ENCODE measurements around the gene PTPRM.

Gene PTPRM

GRCh38 chr18:8130096-8130495 lies 563.0 kb downstream of the PTPRM start:
- no peaks in the 10 kb centered on the region for H3K27me3 ChIP-seq (ENCODE audit: low read length)
- H3K4me2 ChIP-seq (ENCODE audit: low read depth, low read length, poor library complexity, severe bottlenecking): no peak overlapping the region
- no peak overlapping the region for H3K9ac ChIP-seq (ENCODE audit: low read length)
- no peaks in the 10 kb centered on the region for H3K9me2 ChIP-seq (replicated peaks; ENCODE audit: insufficient read depth, low read length)
- no peaks in the 10 kb centered on the region for H3F3A ChIP-seq (ENCODE audit: insufficient read depth)
- H4K20me1 ChIP-seq (ENCODE audit: low read depth, low read length): no peaks in the 10 kb centered on the region
- no peaks in the 10 kb centered on the region for H3K36me3 ChIP-seq (ENCODE audit: low read length)
- H2AFZ ChIP-seq (ENCODE audit: low read depth, low read length, severe bottlenecking): no peak overlapping the region
- no peak overlapping the region for H3K27ac ChIP-seq (ENCODE audit: low read depth, low read length)
- no peaks in the 10 kb centered on the region for H3K9me3 ChIP-seq (ENCODE audit: insufficient read depth, low read length)
- TF ChIP-seq EZH2phosphoT487 (conservative IDR thresholded peaks at IDR 0.05; ENCODE audit: low read length) (no peak), CTCF (IDR thresholded peaks at IDR 0.05; ENCODE audit: insufficient read depth, low read length, poor library complexity, severe bottlenecking) (no peak)
- no peaks in the 10 kb centered on the region for H3K79me2 ChIP-seq (ENCODE audit: insufficient read depth, low read length)
- no peak overlapping the region for H3K4me3 ChIP-seq (ENCODE audit: insufficient read depth, low read length, poor library complexity, severe bottlenecking)

- Histone ChIP-seq H3K4me3 (ENCODE audit: insufficient read depth, low read length, poor library complexity, severe bottlenecking) (no peak overlapping the region), H3K36me3 (ENCODE audit: low read length) (no peaks in the 10 kb centered on the region), H3K9ac (ENCODE audit: low read length) (no peak overlapping the region), H3K9me3 (ENCODE audit: insufficient read depth, low read length) (no peaks in the 10 kb centered on the region), H3K9me2 (replicated peaks; ENCODE audit: insufficient read depth, low read length) (no peaks in the 10 kb centered on the region), H3K79me2 (ENCODE audit: insufficient read depth, low read length) (no peaks in the 10 kb centered on the region), H3K27me3 (ENCODE audit: low read length) (no peaks in the 10 kb centered on the region), H3K27ac (ENCODE audit: low read depth, low read length) (no peak overlapping the region), H3K4me2 (ENCODE audit: low read depth, low read length, poor library complexity, severe bottlenecking) (no peak overlapping the region), H4K20me1 (ENCODE audit: low read depth, low read length) (no peaks in the 10 kb centered on the region), H2AFZ (ENCODE audit: low read depth, low read length, severe bottlenecking) (no peak overlapping the region), H3F3A (ENCODE audit: insufficient read depth) (no peaks in the 10 kb centered on the region)
- no peak for TF ChIP-seq CTCF (IDR thresholded peaks at IDR 0.05; ENCODE audit: insufficient read depth, low read length, poor library complexity, severe bottlenecking)
Measured at GRCh38 chr18:8133032-8133431, 565.9 kb downstream of the PTPRM start.

GRCh38 chr18:8133888-8134287 lies 566.8 kb downstream of the PTPRM start:
- TF ChIP-seq CTCF (IDR thresholded peaks at IDR 0.05; ENCODE audit: insufficient read depth, low read length, poor library complexity, severe bottlenecking) (no peak), EZH2phosphoT487 (conservative IDR thresholded peaks at IDR 0.05; ENCODE audit: low read length) (no peak)
- no peak overlapping the region for H3K4me3 ChIP-seq (ENCODE audit: insufficient read depth, low read length, poor library complexity, severe bottlenecking)
- no peaks in the 10 kb centered on the region for H3K79me2 ChIP-seq (ENCODE audit: insufficient read depth, low read length)
- no peak overlapping the region for H3K9ac ChIP-seq (ENCODE audit: low read length)
- no peaks in the 10 kb centered on the region for H4K20me1 ChIP-seq (ENCODE audit: low read depth, low read length)
- no peak overlapping the region for H3K4me2 ChIP-seq (ENCODE audit: low read depth, low read length, poor library complexity, severe bottlenecking)
- H3F3A ChIP-seq (ENCODE audit: insufficient read depth): no peaks in the 10 kb centered on the region
- H2AFZ ChIP-seq (ENCODE audit: low read depth, low read length, severe bottlenecking): no peak overlapping the region
- H3K9me2 ChIP-seq (replicated peaks; ENCODE audit: insufficient read depth, low read length): no peaks in the 10 kb centered on the region
- H3K36me3 ChIP-seq (ENCODE audit: low read length): no peaks in the 10 kb centered on the region
- H3K27me3 ChIP-seq (ENCODE audit: low read length): no peaks in the 10 kb centered on the region
- no peaks in the 10 kb centered on the region for H3K9me3 ChIP-seq (ENCODE audit: insufficient read depth, low read length)
- no peak overlapping the region for H3K27ac ChIP-seq (ENCODE audit: low read depth, low read length)

- H3K4me3 ChIP-seq (ENCODE audit: insufficient read depth, low read length, poor library complexity, severe bottlenecking): no peak overlapping the region
- no peaks in the 10 kb centered on the region for H3K27me3 ChIP-seq (ENCODE audit: low read length)
- H3K36me3 ChIP-seq (ENCODE audit: low read length): no peaks in the 10 kb centered on the region
- H2AFZ ChIP-seq (ENCODE audit: low read depth, low read length, severe bottlenecking): no peak overlapping the region
- no peaks in the 10 kb centered on the region for H4K20me1 ChIP-seq (ENCODE audit: low read depth, low read length)
- no peak overlapping the region for H3K4me2 ChIP-seq (ENCODE audit: low read depth, low read length, poor library complexity, severe bottlenecking)
- H3K27ac ChIP-seq (ENCODE audit: low read depth, low read length): no peak overlapping the region
- no peaks in the 10 kb centered on the region for H3F3A ChIP-seq (ENCODE audit: insufficient read depth)
- TF ChIP-seq CTCF (IDR thresholded peaks at IDR 0.05; ENCODE audit: insufficient read depth, low read length, poor library complexity, severe bottlenecking) (no peak), EZH2phosphoT487 (conservative IDR thresholded peaks at IDR 0.05; ENCODE audit: low read length) (no peak)
- no peaks in the 10 kb centered on the region for H3K9me3 ChIP-seq (ENCODE audit: insufficient read depth, low read length)
- H3K9me2 ChIP-seq (replicated peaks; ENCODE audit: insufficient read depth, low read length): no peaks in the 10 kb centered on the region
- H3K9ac ChIP-seq (ENCODE audit: low read length): no peak overlapping the region
- no peaks in the 10 kb centered on the region for H3K79me2 ChIP-seq (ENCODE audit: insufficient read depth, low read length)
Measured at GRCh38 chr18:8139127-8139527, 572.0 kb downstream of the PTPRM start.

All from SU-DHL-6 (cell line).